ENCODE results near the gene UFD1.
"Not testable (repeated sequence)": the region's sequence is repeated elsewhere in the genome, so short reads cannot be mapped to it uniquely, and the experiment has no call there.

DNA sequence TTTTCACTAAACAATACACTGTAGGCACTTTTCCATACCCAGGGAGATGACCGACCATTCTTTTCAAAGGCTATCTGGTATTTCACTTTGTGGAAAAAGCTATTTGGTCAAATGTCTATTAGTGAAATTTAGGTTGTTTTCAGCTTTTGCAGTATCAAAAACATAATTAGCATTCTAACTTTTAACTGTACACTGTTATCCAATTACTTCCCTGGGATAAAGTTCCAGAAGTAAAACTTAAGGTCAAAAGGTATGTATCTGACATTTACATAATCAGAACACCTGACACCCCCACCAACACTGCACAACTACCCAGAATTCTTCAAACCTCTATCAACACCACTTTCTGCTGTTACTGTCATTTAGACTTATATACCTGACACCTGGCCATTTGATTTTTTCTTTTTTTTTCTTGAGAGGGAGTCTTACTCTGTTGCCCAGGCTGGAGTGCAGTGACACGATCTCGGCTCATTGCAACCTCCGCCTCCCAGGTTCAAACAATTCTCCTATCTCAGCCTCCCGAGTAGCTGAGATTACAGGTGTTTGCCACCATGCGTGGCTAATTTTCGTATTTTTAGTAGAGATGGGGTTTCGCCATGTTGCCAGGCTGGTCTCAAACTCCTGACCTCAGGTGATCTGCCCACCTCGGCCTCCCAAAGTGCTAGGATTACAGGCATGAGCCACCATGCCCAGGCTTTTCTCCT, 33.6 kb downstream of the UFD1 start:
- TF ChIP-seq, protein P1, sequence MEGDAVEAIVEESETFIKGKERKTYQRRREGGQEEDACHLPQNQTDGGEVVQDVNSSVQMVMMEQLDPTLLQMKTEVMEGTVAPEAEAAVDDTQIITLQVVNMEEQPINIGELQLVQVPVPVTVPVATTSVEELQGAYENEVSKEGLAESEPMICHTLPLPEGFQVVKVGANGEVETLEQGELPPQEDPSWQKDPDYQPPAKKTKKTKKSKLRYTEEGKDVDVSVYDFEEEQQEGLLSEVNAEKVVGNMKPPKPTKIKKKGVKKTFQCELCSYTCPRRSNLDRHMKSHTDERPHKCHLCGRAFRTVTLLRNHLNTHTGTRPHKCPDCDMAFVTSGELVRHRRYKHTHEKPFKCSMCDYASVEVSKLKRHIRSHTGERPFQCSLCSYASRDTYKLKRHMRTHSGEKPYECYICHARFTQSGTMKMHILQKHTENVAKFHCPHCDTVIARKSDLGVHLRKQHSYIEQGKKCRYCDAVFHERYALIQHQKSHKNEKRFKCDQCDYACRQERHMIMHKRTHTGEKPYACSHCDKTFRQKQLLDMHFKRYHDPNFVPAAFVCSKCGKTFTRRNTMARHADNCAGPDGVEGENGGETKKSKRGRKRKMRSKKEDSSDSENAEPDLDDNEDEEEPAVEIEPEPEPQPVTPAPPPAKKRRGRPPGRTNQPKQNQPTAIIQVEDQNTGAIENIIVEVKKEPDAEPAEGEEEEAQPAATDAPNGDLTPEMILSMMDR (conservative IDR thresholded peaks at IDR 0.05 in 1 of 2, IDR thresholded peaks at IDR 0.05 in 1 of 2; ENCODE audit: extremely low read depth in 1 of 2, insufficient read depth in 1 of 2, low read depth in 1 of 2, low read length in 2 of 2) = not testable (repeated sequence)
- TF ChIP-seq EZH2 (IDR thresholded peaks at IDR 0.05; ENCODE audit: borderline replicate concordance, low read length) = not testable (repeated sequence)
